CD4-positive, alpha-beta T cell treated with Interleukin-1 beta for 1 hour (primary cell): ENCODE measurements around the gene GLG1.
"Not testable (repeated sequence)": the region's sequence is repeated elsewhere in the genome, so short reads cannot be mapped to it uniquely, and the experiment has no call there.

ENCODE experiments used
- DNase-seq, 2 donors: peaks; one replicate each; pipeline ENCODE4 v3.0.0-alpha.2; 2020 to 2022

GLG1 gene

DNA sequence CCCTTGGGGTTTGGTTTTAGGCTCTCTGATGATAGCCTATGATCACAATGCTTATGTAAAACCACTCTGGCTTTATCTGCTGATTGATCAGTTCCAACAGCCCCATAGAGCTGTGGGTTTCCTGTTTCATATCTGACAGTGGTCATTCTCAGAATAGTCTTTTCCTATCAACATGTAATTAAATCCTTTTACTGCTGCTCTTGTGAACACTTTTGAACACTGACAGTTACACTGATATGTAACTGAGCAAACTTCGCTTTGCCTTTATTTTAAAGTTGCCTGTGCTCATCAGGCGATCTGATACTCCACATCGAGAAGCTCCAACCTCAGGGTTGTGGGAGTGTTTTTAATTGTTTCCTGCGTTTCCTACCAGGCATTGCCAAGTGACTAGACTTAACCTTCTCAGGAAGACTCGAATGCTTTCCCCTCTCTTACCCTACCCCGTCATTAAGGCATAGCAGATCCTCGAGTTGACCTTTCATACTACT, 168.4 kb downstream of the GLG1 start:
- peak in 1 of 2 donors; percentile 26 for DNase-seq

DNA sequence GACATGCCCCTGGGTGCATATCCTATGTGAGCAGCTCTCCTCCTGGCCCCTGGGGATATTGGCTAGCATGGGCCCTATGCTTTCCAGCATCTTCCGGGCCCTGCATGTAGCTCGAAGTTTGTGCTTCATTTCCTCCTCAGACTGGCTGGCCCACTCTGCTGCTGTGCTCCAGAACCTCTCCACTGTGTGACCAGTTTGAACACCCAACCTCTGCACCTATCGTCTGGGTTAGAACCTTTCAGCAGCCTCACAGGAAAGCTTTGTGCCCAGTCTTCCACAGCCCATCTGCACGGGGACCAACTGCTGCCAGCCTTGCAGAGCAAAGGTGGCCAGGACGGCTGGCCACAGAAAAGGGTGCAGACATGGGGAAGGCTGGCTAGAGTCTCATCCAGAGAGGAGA, 175.4 kb downstream of the GLG1 start:
- DNase-seq, result no peak

DNA sequence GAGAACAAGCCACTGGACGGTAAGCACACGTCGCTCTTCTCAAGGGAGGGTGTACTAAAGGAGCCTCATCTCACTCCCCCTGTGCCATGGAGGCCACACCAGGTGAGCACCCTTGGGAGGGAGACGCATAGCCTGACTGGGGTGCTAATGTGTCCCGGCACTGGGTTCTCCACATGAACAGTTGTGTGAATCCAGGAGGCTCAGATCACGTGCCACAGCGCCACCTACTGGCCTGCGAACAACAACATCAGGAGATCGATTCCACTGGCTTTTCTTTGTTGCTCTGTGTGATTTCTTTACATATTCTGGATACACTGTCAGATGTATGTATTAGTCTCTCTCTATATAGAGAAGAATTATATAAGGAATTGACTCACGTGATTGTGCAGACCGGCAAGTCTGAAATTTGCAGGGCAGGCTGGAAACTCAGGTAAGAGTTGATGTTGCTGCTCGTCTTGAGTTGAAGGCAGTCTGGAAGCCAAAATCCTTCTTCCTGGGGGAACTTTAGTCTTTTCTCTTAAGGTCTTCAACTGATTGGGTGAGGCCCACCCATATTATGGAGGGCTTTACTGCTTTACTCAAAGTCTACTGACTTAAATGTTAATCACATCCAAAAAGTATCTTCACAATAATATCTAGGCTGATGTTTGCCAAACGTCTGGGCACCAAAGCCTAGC, 176.7 kb downstream of the GLG1 start:
- DNase-seq, result peak; percentile 49 to 51

DNA sequence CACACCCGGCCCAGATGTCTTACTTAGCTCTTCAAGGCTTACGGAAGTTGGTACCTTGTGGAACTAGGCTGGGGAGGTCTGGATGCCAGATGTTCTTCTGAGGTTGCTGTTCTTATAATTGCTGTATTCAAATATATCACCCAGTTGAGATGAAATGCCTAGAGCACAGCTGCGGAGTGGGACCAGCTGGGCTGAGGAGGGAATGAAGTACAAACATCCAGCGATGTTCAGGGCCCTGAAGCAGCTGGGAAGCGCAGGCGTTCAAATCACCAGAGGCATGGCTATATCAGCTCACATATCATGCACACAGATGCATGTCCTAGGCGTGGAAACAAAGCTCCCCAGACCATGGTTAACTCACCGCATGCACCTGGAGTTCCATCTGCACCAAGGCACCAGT, 178.4 kb downstream of the GLG1 start:
- not testable (repeated sequence) for DNase-seq

DNA sequence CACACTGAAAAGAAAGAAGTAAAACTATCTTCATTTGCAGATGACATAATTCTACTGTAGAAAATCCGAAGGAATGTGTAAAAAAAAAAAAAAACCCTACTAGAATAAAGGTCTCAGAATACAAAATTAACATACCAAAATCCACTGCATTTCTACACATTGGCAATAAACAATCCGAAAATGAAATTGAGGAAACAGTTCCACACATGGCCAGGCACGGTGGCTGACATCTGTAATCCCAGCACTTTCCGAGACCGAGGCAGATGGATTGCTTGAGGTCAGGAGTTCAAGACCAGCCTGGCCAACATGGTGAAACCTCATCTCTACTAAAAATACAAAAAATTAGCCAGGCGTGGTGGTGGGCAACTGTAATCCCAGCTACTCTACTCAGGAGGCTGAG, 181.2 kb downstream of the GLG1 start:
- DNase-seq, result not testable (repeated sequence)

DNA sequence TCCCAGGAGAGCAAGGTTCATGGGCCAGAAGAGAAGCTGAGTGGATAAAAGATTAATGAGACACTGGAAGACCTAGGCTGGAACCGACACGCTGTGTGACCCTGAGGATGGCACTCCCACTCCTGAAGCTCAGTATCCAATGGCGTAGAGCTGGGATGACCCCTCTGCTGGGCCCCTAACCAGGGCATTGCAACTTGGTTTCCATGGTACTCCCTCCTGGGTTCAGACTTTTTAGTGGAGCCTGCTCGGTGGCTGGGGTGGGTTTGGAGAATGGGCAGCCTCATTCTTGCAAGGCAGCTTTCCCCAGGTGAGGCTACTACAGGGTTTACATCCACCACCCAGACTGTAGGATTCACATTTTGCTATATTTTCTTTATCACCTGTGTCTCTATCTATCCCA, 183.2 kb downstream of the GLG1 start:
- DNase-seq, result not testable (repeated sequence)

DNA sequence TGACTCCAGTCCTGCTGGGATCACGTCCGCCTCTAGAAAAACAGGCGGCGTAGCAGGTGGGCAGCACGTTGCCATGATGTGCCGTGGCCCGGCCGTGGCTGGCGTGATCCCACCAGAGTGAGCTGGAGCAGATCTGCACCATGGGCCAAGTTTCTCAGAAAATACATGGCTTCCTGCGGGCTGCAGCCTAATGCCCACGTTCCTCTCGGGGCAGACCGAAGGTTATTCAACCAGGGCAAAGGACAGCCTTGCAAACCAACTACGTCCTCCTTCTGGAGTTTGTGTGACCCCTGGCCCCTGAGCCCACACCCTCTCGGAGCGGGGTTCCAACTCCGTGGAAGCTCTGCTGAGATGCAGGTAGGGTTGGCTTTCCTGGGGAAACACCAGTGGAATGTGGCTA, 184.8 kb downstream of the GLG1 start:
- not testable (repeated sequence) for DNase-seq

DNA sequence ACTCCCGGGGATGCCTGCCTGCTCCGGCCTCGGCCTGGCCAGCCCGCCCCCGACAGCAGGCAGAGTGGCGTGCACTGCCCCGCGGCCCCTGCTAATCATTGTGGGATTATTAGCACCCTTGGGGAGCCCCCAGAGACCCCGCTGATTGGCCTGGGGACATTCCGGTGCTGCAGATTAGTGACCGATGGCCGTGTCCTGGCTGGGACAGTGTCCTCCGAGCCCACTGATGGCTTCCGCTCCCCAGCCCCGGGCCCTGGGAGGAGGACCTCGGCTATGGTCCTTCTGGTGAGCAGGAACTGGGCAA, 185.5 kb downstream of the GLG1 start:
- not testable (repeated sequence) for DNase-seq

DNA sequence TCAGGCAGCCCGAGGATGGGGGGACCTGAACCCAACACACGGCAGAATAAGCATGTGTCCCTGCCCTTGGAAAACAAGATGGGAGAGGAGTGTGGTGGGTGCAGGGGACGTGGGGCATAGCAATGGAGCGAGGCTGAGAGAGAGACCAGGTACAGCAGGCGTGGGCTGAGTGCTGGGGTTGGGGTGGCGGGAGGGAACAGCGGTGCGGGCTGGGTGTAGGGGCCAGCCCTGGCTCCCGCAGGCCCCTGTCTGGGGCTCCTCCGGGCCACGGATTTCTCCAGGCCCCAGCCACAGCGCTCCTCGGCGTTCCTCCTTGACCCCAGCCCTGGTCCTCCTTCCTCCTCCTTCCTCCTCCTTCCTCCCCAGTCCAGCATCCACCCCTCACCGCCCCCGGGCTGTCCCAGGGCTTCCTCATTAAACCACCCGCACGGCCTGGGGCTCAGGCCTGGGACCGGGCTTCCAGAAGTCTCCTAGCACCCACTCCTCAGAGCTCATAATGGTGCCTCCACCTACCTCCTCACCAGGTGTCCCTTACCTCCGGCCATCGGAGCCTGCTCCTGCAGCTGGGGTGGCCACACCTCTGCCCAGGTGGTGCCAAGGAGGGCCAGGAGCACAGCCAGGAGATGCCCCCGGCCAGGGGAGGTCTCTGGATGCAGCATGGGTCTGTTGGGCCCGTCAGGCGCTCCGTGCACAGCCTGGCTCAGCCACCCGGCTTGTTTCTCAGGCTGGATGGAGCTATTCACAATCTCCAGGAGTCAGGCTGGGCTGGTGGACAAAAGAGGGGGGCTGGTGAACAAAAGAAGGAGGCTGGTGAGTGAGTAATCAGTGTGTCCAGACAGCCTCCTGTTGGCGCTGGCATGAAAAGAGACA, 186.1 kb downstream of the GLG1 start, which contains the start of gene CLEC18B:
Gene CLEC18B (minus strand): TSS at position 867 of the 870 bp plus-strand sequence. CDS start 208 bp downstream, at position 659.
- DNase-seq, result not testable (repeated sequence)

DNA sequence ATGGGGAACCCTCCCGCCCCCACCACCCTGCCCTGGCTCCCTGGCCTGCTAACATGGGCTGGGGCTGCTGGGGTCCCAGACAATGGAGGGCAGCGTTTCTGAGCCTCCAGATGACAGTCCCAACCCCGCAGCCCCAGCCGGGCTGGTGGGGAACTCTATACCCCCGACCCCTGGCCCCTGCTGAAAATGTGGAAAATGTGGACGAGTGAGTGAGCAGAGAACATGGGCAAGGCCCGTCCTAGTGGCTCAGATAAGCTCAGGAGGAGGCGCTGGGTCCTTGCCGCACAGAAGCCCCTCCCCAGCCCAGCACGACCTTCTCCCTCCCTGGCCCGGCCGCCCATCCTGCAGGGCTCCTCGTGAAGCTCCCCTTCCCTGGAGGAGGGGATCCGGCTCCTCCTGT, 187.1 kb downstream of the GLG1 start:
- not testable (repeated sequence) for DNase-seq

DNA sequence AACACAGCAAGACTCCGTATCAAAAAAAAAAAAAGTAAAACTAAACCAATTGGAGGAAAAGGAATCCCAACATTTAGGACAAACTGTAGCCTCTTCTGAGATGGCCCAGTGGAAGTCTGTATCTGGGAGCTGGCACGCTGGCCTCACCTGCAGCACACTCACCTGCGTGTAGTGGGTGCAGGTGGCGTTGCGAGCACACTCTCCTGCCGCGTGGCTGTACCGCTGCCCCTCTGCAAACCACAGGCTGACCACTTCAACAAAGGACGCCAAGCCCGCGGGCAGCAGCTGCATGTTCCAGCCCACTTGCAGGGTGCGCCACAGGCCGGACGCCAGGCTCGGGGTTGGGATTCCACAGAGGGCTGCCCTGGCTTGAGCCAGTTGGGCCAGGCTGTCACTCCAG, 189.0 kb downstream of the GLG1 start:
- DNase-seq, result not testable (repeated sequence)

DNA sequence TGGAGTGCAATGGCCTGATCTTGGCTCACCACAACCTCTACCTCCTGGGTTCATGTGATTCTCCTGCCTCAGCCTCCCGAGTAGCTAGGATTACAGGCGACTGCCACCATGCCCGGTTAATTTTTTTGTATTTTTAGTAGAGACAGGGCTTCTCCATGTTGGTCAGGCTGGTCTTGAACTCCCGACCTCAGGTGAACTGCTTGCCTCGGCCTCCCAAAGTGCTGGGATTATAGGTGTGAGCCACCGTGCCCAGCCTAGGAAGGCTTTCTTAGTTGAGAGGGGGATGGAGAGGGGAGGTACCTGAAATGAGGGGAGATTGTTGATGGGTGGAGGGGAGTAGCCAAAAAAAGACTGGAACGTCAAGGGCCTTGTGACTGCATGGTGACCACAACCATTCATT, 193.0 kb downstream of the GLG1 start:
- not testable (repeated sequence) for DNase-seq

DNA sequence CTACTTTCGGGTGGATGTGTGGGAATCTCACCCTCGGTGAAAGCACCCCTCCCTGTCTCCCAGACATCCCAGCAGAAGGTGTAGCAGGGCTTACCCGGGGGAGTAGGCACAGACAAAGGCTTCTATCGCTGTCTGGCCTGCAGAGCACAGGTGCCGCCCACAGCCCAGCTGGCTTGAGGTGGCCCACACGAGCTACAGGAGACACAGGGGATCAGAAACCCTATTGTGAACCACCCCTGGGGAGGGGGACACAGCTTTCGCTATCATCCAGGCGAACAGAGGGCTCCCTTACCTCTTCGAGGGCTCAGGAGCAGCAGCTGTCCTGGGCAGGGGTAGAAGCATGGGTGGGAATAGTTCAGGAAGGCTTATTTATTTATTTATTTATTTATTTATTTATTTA, 193.4 kb downstream of the GLG1 start:
- not testable (repeated sequence) for DNase-seq

DNA sequence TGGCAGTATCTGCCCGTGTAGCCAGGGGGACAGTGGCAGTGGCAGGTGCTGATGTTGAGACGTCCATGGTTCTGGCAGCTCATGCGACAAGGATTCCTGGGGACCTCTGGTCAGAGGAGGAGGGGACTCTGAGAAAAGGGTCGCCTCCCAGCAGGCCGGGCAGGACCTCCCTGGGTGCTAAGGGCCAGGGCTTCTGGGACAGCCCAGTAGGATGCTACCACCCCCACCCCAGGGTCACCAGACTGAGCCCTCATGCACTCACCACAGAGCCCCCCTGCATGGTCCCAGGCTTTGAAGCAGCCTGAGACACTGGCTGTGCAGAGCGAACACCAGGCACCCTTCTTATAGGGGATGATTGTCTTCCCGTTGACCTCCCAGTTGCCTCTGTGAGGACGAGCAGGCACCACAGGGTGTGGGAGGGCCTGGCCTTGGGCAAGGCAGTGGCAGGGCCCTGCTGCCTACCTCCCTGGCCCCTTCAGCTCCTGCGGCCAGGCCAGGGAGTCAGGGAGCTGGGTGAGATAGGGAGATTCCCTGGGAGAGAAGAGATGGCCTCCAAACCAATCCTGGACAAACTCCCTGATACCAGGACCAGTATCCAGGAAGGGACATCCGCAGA, 194.0 kb downstream of the GLG1 start:
- DNase-seq, result not testable (repeated sequence)

DNA sequence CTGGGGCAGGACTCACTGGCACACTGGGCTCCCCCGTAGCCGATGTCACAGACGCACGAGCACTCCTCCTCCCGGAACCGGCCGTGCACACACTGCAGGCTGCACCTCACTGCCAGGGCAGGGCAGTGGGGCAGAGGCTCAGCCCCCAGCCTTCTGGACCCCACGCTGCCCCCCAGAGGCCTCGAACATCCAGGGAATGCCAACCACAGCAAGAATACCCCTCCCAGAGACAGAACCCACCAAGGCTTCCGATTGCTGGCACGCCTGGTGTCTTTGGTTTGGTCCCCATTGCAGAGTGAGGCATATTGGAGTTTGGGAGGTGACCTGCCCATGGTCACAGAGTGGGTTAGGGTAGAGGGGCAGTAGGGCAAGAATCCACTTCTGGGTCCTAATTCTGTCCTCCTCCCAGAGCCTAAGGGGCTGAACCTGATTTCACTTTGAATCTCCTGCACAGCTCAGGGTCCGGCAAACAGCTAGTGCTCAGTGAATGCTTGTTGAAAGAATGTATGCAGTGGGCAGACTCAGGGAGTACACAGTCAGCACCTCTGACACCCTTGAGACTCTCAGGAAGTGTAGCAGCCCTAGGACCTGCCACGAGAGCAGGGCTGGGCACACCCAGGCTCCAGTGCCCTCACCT, 194.7 kb downstream of the GLG1 start:
- DNase-seq, result not testable (repeated sequence)

DNA sequence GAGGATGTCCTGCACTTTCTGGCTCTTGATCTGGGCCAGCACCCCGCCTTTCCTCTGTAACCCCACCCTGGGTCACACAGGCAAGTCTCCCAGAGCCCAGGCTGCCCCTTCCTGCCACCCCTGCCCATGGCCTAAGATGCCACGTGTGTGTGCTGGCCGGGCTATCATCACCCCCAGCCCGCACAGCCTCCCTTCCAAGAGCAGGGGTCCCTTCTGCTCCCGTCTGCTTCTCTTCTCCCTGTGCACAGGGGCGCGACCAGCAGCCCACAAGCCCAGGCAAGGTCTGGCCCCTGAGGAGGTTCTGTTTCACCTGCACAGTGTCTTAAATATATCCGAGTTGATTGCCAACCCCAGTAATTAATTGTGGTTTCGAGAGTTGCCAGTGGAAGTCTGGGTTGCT, 195.9 kb downstream of the GLG1 start:
- not testable (repeated sequence) for DNase-seq

DNA sequence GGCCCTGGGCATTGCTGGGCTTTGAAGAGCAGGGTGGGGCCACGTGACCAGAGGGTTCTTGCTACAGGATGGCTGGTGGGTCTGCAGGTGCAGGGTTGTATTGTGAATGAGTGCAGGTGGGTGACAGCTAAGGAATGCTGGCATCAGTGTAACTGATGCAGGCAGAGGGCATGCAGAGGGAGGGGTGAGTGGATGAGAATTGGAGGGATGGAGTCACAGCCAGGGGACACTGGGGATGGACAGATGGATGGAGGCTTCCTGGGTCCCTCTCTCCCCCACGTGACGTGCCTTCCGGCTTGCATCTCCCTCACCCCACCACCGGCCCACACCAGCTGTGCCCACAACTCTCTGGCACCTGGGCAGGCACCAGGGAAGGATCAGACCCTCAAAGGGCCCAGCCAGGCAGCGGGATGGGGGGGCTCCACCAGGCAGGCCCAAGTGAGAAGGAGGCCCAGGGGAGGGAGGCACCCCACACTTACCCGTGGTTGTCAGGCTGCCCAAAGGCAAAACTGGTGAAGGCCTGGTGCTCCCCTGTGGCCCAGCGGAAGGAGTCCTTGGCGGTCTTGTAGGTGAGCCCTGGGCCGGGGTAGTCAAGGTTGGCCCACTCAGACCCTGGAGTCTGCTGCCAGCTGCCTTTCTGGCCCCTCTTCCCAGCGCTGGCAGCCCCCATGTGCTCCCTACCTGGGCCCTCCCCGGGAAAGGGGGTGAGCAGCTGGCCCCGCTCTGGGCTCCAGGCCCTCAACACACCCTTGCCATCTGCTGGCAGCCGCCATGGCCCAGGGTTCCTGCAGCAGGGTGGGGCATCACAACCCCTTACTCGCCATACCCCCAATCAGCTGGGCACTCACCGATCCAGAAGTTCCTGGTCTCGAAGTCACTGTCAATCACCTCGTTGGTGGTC, 196.6 kb downstream of the GLG1 start:
- DNase-seq, result not testable (repeated sequence)

DNA sequence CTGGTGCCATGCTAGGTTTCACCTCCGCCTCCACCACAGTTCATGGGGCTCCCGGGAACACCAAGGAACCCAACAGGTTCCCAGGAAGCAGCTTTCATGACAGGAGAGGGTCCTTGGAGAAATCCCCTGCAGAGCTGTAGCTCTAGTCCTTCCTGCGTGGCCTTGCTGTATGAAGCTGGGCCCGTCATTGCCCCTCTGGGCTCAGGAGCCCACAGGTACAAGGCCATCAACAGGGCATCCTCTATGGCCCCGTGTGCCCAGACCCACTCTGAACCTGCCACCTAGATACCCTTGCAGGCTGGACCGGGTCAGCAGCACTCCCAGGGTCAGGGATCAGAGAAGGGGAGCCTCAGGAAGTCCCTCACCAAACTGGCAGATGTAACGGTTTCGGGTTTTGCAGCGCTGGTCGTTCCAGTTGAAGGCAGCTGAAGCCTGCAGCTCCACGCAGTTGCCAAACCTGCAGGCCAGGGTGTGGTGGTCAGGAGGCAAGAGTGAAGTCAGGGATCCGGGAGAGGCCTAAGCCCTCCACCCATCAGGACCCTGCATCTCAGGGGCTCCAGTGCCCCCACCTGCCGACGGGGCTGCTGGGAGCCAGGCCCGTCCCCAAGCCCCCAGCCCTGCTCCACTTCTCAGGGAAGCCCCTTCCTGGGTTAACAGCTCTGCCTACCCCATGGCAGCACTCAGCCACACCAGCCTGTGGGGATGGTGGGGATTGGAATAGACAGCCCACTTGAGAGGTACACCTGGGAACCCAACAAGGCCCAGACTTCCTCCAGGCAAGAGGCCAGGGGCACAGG, 197.5 kb downstream of the GLG1 start:
- DNase-seq, result not testable (repeated sequence)

DNA sequence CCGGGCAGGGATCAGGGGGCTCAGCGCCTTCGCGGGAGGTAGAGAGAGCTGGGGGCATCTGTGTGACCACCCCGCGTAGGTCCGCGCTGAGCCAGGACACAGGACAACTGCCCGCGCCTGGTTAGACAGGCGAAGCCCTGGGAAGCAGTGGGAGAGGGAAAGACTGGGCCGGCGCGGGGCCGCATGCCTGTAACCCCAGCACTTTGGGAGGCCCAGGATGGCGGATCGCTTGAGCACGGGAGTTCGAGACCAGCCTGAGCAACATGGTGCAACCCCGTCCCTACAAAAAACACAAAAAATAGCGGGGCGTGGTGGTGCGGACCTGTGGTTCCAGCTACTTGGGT, 199.6 kb downstream of the GLG1 start:
- not testable (repeated sequence) for DNase-seq

DNA sequence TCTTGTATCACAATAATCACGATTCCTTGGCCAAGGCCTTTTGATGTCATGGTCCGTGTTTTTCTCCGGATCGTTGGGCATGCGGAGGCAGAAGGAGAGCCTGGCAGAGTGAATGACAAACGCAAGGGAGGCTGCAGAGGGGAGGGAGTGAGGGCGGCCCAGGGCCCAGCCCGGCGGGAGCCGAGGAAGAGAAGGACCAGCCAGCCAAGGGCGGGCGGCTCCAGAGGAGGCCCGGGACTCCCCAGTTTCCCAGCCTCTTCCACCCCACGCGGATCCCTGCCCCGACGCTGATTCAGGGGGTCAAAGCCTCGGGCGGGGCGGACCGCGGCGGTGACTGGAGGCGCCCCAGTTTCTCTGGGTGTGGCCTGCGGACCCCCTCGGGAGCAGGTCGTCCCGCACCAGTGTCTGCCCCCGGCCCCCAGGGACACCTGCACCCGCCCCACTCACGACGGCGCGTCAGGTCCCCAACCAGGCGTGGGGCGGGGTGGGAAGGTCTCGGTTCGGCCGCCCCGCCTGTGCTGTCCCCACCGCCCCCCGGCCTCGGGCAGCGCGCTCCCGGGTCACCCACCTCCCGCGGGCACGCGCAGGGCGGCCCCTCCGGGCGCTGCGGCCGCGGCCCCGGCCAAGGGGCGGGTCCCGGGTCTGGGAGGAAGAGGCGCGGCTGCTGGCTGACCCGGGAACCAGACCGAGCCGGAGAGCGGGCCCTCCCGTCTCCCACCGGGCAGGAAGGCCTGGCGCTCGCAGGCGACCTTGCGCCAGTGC, 200.1 kb downstream of the GLG1 start:
- DNase-seq, result not testable (repeated sequence)
